Measurements from ENCODE around the gene DYNC1LI1.

DNA sequence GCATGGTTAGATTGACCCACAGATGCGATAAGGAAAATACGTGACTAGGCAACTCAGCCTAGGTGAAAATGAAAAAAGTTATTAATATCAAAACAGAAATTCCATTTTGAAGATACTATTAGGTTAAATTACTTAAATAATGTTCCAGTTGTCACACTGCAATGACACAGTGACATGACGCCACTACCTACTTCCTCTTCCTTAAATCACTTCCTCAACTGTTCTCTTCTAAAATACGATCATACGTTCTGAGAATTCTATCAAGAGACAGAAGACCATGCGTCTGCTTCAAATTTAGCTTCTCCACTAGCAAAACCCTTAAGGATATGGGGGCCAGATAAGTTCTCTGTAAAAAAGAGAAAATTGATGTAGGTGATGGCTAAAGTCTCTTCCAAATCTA is 86.2 kb downstream of the DYNC1LI1 start:
- TF ChIP-seq, protein P1, sequence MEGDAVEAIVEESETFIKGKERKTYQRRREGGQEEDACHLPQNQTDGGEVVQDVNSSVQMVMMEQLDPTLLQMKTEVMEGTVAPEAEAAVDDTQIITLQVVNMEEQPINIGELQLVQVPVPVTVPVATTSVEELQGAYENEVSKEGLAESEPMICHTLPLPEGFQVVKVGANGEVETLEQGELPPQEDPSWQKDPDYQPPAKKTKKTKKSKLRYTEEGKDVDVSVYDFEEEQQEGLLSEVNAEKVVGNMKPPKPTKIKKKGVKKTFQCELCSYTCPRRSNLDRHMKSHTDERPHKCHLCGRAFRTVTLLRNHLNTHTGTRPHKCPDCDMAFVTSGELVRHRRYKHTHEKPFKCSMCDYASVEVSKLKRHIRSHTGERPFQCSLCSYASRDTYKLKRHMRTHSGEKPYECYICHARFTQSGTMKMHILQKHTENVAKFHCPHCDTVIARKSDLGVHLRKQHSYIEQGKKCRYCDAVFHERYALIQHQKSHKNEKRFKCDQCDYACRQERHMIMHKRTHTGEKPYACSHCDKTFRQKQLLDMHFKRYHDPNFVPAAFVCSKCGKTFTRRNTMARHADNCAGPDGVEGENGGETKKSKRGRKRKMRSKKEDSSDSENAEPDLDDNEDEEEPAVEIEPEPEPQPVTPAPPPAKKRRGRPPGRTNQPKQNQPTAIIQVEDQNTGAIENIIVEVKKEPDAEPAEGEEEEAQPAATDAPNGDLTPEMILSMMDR (conservative IDR thresholded peaks at IDR 0.05 in 1 of 2, IDR thresholded peaks at IDR 0.05 in 1 of 2; ENCODE audit: extremely low read depth in 1 of 2, insufficient read depth in 1 of 2, low read depth in 1 of 2, low read length in 2 of 2) = no peak
- no peak for TF ChIP-seq EZH2 (IDR thresholded peaks at IDR 0.05; ENCODE audit: borderline replicate concordance, low read length)

All from mammary epithelial cell (primary cell).